ENCODE measurements around the gene HRCT1. TPM values are rescaled to one million over a fixed set of nuclear protein-coding genes. Genes with fewer than 3 reads are reported as not detected.

Gene HRCT1
- total RNA-seq, 3 donors from 2014 or later: 3.4 to 16.0 (median 12.8) TPM

DNA sequence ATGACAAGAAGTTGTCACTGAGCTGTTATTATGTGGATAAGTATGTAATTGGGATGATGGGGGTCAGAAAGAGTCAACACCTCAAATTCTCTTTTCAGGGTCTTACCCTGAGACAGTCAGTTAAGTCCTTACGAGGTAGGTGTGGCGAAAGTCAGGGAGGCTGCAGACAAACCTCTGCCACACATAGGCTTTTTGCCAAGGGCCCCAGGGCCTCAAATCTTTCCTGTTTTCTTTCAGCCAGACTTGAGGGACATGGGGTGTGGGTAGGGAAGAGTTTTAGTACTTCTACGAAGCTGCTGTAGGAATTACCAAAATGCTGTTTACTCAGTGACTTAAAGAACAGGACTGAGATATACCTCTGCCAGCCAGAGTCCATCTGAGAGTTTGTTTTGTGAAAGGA lies 38.2 kb downstream of the HRCT1 start:
- no peaks in the 10 kb centered on the region for H3K27me3 ChIP-seq
- TF ChIP-seq POLR2AphosphoS5 (IDR thresholded peaks at IDR 0.05) (no peak), POLR2A (IDR thresholded peaks at IDR 0.05) (no peak)
- TF ChIP-seq, protein P1, sequence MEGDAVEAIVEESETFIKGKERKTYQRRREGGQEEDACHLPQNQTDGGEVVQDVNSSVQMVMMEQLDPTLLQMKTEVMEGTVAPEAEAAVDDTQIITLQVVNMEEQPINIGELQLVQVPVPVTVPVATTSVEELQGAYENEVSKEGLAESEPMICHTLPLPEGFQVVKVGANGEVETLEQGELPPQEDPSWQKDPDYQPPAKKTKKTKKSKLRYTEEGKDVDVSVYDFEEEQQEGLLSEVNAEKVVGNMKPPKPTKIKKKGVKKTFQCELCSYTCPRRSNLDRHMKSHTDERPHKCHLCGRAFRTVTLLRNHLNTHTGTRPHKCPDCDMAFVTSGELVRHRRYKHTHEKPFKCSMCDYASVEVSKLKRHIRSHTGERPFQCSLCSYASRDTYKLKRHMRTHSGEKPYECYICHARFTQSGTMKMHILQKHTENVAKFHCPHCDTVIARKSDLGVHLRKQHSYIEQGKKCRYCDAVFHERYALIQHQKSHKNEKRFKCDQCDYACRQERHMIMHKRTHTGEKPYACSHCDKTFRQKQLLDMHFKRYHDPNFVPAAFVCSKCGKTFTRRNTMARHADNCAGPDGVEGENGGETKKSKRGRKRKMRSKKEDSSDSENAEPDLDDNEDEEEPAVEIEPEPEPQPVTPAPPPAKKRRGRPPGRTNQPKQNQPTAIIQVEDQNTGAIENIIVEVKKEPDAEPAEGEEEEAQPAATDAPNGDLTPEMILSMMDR (IDR thresholded peaks at IDR 0.05): no peak
- no peaks in the 10 kb centered on the region for H3K36me3 ChIP-seq
- no peak overlapping the region for H3K4me3 ChIP-seq
- no peaks in the 10 kb centered on the region for H3K9me3 ChIP-seq
- DNase-seq (ENCODE audit: low spot score in 2 of 2): no peak
- H3K27ac ChIP-seq: peak overlapping the region; percentile 33 to 69
- intact Hi-C loops (cut with DNase I; ENCODE audit: low total_unique reads): no loop called here
- peaks cover 0 to 7% of the 10 kb centered on the region in 2 donors for H3K4me1 ChIP-seq

DNA sequence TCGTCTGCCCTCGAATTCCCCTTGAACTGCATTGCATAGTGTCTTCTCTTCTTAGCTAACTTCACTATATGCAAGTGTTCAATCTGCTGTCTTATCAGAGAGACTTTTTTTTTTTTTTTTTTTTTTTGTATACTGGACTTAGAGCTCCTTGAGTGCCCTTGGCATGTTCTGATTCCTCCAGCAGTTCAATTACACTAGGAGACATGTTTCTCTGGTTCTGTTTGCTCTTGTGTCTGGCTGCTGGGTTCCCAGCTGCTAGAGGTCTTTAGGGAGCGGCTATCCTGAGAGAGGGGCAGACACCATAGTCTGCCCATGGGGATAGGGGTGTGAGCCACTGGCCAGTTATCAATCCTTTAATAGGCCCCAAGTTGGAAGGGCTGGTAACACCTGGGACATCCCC lies 38.8 kb downstream of the HRCT1 start:
- no peak for TF ChIP-seq POLR2A (IDR thresholded peaks at IDR 0.05)
- TF ChIP-seq, protein P1 (IDR thresholded peaks at IDR 0.05): no peak
- no peak for TF ChIP-seq POLR2AphosphoS5 (IDR thresholded peaks at IDR 0.05)
- H3K27me3 ChIP-seq: no peaks in the 10 kb centered on the region
- H3K9me3 ChIP-seq: no peaks in the 10 kb centered on the region
- H3K4me1 ChIP-seq: peaks cover 0 to 7% of the 10 kb centered on the region in 2 donors
- no peaks in the 10 kb centered on the region for H3K36me3 ChIP-seq
- intact Hi-C loops (cut with DNase I; ENCODE audit: low total_unique reads): no loop called here
- no peak for DNase-seq (ENCODE audit: low spot score in 2 of 2)
- H3K27ac ChIP-seq: peak overlapping the region; percentile 69 to 78
- H3K4me3 ChIP-seq: no peak overlapping the region

DNA sequence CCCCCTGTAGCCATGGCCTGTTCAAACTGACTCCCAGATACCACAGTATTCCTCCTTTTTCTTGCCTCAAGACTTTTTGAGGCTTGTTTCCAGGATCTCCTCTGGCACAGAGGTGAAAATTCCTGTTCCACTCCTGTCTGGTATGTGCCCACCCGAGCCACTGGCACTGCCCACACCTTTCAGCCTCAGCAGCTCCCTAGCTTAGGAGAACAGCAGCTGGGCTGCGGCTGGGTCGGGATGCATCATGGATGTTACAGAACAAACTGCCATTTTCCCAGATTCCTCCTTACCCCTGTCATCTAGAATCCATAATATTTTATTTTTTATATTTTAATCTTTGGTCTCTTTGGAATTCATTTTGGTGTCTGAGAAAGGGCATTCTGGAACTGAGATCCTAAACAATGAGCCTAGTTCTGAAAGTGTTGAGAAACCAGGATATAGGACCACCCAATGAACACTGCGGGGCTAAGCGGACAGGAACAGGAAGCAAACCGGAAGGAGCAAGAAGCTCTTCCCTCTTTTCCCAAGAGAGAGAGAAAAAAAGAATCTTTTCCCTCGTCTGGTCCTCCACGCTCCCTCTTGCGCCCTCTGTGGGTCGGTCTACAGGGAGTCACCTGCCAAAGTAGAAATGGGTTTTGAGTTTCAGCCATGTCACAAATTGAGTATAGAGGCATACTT lies 39.5 kb downstream of the HRCT1 start:
- DNase-seq (ENCODE audit: low spot score in 2 of 2): peak; percentile 73 to 76
- Histone ChIP-seq H3K36me3 (no peaks in the 10 kb centered on the region), H3K27me3 (no peaks in the 10 kb centered on the region), H3K27ac (peak overlapping the region; percentile 69 to 78), H3K9me3 (no peaks in the 10 kb centered on the region), H3K4me1 (peaks cover 0 to 7% of the 10 kb centered on the region in 2 donors), H3K4me3 (peak overlapping the region in 2 of 3 donors; percentile 23 to 29)
- TF ChIP-seq POLR2AphosphoS5 (IDR thresholded peaks at IDR 0.05): peak in 2 of 3 donors; percentile 16 to 68
- TF ChIP-seq POLR2A (IDR thresholded peaks at IDR 0.05): no peak
- TF ChIP-seq, protein P1 (IDR thresholded peaks at IDR 0.05): peak; percentile 60 to 84 (median 77)
- intact Hi-C loops (cut with DNase I; ENCODE audit: low total_unique reads): no loop called here

GRCh38 chr9:35948451-35948850 lies 42.4 kb downstream of the HRCT1 start:
- TF ChIP-seq, protein P1 (IDR thresholded peaks at IDR 0.05): no peak
- no peak for TF ChIP-seq POLR2AphosphoS5 (IDR thresholded peaks at IDR 0.05)
- no peak for TF ChIP-seq POLR2A (IDR thresholded peaks at IDR 0.05)
- H3K4me3 ChIP-seq: no peak overlapping the region
- no peak for DNase-seq (ENCODE audit: low spot score in 2 of 2)
- H3K27ac ChIP-seq: peak overlapping the region in 1 of 2 donors; percentile 29
- H3K27me3 ChIP-seq: no peaks in the 10 kb centered on the region
- H3K36me3 ChIP-seq: no peaks in the 10 kb centered on the region
- H3K4me1 ChIP-seq: peaks cover 0 to 7% of the 10 kb centered on the region in 2 donors
- H3K9me3 ChIP-seq: no peaks in the 10 kb centered on the region
- intact Hi-C loops (cut with DNase I; ENCODE audit: low total_unique reads): no loop called here

DNA sequence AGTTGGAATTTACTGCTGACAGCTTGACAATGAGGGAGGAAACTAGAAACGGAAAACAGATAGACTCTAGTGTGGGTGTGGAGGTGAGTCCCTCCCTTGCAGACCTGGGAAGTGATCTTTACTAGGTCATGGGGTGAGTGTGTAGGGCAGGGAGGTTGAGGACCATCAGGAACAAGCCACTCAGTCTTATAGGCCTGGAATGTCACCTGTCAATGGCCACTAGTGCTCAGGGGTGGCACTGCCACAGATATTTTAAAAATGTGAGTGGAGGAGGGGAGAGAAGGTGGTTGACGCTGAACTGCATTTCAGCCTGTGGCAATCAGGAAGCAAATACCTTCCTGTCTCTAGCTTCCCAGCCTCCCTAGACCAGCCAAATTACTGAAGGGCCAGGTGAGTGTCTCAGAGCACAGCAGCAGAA lies 42.9 kb downstream of the HRCT1 start:
- intact Hi-C loops (cut with DNase I; ENCODE audit: low total_unique reads): no loop called here
- Histone ChIP-seq H3K9me3 (no peaks in the 10 kb centered on the region), H3K36me3 (no peaks in the 10 kb centered on the region), H3K27ac (peak overlapping the region; percentile 29 to 53), H3K27me3 (no peaks in the 10 kb centered on the region), H3K4me1 (peaks cover 0 to 7% of the 10 kb centered on the region in 2 donors), H3K4me3 (no peak overlapping the region)
- DNase-seq (ENCODE audit: low spot score in 2 of 2): peak in 1 of 2 donors; percentile 59
- TF ChIP-seq, protein P1 (IDR thresholded peaks at IDR 0.05): peak in 1 of 3 donors; percentile 20
- TF ChIP-seq POLR2AphosphoS5 (IDR thresholded peaks at IDR 0.05) (peak in 1 of 3 donors; percentile 12), POLR2A (IDR thresholded peaks at IDR 0.05) (no peak)

All from breast epithelium (tissue), 4 donors.